NCI-H526 (cell line): Measurements from ENCODE around the gene PLCG2.
"Not testable (repeated sequence)": the region's sequence is repeated elsewhere in the genome, so short reads cannot be mapped to it uniquely, and the experiment has no call there.

ENCODE experiments used
- DNase-seq, 2 experiments: peaks; one replicate each; lab custom pipeline; 2025; lab: John Stamatoyannopoulos, UW

Gene PLCG2

GRCh38 chr16:81912395-81912794 lies 133.3 kb downstream of the PLCG2 start:
- DNase-seq: no peak

GRCh38 chr16:81913222-81913621 lies 134.1 kb downstream of the PLCG2 start:
- DNase-seq: no peak

GRCh38 chr16:81917375-81917774 lies 138.3 kb downstream of the PLCG2 start:
- DNase-seq: no peak

- DNase-seq: no peak
These were observed 139.8 kb downstream of the PLCG2 start for GRCh38 chr16:81918927-81919326.

- no peak for DNase-seq
These were observed 141.4 kb downstream of the PLCG2 start for GRCh38 chr16:81920498-81920897.

GRCh38 chr16:81921085-81921814 lies 142.2 kb downstream of the PLCG2 start:
- DNase-seq: no peak

- no peak for DNase-seq
These were observed 142.9 kb downstream of the PLCG2 start for GRCh38 chr16:81921843-81922584.

GRCh38 chr16:81923296-81923695 lies 144.2 kb downstream of the PLCG2 start:
- DNase-seq: no peak

GRCh38 chr16:81925016-81925415 lies 145.9 kb downstream of the PLCG2 start:
- DNase-seq: no peak

GRCh38 chr16:81926036-81926435 lies 146.9 kb downstream of the PLCG2 start:
- no peak for DNase-seq

- no peak for DNase-seq
These were observed 148.6 kb downstream of the PLCG2 start for GRCh38 chr16:81927561-81928185.

GRCh38 chr16:81928271-81928918 lies 149.3 kb downstream of the PLCG2 start:
- no peak for DNase-seq

- DNase-seq: no peak
These were observed 149.9 kb downstream of the PLCG2 start for GRCh38 chr16:81928975-81929374.

GRCh38 chr16:81929841-81930240 lies 150.8 kb downstream of the PLCG2 start:
- no peak for DNase-seq

GRCh38 chr16:81931927-81932326 lies 152.8 kb downstream of the PLCG2 start:
- DNase-seq: no peak

GRCh38 chr16:81932668-81933067 lies 153.6 kb downstream of the PLCG2 start:
- DNase-seq: no peak

GRCh38 chr16:81933361-81933760 lies 154.3 kb downstream of the PLCG2 start:
- no peak for DNase-seq

GRCh38 chr16:81934711-81935110 lies 155.6 kb downstream of the PLCG2 start:
- not testable (repeated sequence) for DNase-seq

GRCh38 chr16:81936209-81937000 lies 157.3 kb downstream of the PLCG2 start:
- no peak for DNase-seq

- DNase-seq: no peak
These were observed 158.4 kb downstream of the PLCG2 start for GRCh38 chr16:81937305-81938038.
